Inflammatory macrophage treated with lipopolysaccharide for 4 hours (primary cell): ENCODE measurements around the gene ANKZF1.

Source experiments
- DNase-seq: peaks from one replicate; pipeline ENCODE4 v3.0.0-alpha.2; 2020

Gene ANKZF1

DNA sequence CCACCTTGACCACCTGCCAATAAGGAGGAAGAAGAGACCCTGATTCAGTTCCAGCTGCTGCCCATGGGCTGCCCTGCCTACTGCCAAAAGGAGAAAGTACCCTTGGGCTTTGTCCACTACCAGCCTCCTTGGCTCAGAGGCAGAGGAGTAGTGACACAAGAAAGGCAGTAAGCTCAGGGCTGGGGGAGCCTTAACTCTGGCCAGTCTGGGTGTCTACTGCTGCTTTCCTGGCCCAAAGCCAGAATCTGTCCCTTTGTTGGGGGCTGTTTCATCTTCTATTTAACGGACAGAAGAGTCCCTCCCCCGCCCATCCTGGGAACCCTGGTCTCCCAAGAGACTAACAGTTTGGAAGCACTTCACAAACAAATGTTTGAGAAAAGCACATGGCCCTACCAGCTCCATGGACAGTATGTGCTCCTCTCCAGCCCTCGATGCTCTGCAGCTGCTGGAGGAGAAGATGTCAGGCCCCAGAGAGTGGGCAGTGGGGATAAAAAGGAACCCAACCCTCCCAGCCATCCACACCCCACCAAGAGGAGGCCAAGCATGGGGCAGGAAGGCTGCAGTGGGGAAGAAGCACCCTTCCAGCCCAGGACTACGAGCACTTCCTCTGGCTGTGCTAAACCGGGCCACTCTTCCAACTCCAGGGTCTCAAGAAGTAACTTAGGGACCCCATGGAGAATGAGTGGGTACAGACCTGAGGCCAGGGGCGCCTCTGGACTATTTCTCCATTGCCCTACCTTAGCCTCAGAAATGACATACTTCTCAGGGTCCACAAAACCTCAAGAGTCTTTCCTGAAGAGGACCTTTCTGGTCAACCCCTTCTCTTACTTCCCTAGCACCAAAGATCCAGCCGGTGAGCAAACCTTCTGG lies 1.3 kb upstream of the ANKZF1 start:
- no peak for DNase-seq

DNA sequence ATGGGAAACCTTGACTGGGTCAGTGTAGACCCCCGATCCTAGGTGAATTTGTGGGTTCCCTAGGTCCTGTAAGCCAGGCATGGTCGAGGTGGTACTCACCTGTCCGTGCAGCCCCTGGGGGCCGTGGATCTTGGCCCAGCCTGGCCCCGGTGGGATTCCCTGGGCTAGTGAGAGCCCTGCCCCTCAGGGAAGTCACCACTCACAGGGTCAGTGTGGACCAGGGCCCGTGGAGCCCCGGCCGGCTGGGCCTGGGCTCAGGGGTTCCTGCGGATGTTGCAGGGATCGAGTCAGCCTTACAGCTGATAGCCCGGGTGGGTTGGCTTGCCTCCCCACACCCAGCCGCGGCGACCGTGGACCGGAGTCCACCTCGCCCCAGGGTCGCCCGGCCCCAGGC lies 698 bp upstream of the ANKZF1 start:
- no peak for DNase-seq

GRCh38 chr2:219230059-219230540 lies 494 bp downstream of the ANKZF1 start:
- DNase-seq = peak; percentile 59

- DNase-seq = no peak
Observed at GRCh38 chr2:219234331-219234730, 4.7 kb downstream of the ANKZF1 start.

- DNase-seq = peak; percentile 65
Observed at GRCh38 chr2:219243291-219243761, 13.7 kb downstream of the ANKZF1 start.

GRCh38 chr2:219244789-219245147 lies 15.2 kb downstream of the ANKZF1 start:
- DNase-seq = no peak

DNA sequence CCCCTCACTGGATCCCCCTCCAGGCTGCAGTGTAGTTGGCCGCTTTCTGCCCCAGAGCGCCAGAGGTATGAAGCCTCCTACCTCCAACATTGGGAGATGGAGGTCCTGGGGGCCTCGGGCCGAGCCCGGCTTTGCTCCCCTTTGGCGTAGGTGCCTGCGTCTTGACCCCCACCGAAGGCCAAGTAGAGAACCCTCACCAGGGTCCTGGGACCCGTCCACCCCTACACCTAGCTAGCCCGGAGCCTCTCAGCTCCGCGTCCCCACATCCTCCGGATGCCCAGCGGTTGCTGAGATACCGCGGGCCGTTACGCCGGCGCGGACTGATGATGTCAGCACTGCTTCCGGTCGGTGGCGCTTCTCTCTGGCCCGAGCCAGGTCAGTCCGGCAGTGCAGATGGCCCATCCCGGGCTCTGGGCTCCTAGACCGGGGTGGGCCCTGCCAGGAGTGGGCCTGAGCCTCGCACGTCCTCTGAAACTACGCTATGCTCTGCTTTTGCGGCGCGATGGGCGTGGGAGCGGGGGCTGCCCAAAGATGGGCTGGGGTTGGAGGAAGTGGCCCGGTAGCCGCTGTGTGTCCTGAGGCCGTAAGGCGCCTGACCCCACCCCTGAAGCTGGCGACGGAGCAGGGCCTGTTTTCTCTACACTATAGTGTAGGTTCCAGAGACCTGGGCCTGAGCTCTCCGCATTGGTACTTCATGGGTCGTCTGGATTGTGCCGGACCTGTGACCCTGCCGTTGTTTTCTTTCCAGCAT lies 15.7 kb downstream of the ANKZF1 start, which contains the start of the genes GLB1L and STK16:
TSS of gene GLB1L (minus strand) at position 297 of the 751 bp plus-strand sequence. CDS start 1,871 bp downstream, outside the sequence.
TSS of gene STK16 (plus strand) at position 332 of the 751 bp plus-strand sequence. CDS start 521 bp downstream, outside the sequence.
- peak; percentile 93 for DNase-seq

DNA sequence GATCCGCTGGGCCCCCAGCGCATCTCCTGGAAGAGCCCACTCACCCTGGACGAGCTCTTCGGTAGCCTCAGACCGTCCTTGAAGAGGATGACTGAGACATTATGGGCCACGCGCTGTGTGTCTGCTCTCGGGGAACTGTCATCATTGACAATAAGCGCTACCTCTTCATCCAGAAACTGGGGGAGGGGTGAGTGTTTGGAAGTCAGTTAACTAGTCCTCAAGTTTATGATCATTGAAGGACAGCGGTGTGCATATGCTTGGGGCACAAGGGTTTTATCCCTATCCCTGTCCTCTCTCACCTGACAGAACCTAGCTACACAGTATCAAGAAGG lies 16.3 kb downstream of the ANKZF1 start:
- DNase-seq = no peak

GRCh38 chr2:219246559-219246958 lies 17.0 kb downstream of the ANKZF1 start:
- no peak for DNase-seq

DNA sequence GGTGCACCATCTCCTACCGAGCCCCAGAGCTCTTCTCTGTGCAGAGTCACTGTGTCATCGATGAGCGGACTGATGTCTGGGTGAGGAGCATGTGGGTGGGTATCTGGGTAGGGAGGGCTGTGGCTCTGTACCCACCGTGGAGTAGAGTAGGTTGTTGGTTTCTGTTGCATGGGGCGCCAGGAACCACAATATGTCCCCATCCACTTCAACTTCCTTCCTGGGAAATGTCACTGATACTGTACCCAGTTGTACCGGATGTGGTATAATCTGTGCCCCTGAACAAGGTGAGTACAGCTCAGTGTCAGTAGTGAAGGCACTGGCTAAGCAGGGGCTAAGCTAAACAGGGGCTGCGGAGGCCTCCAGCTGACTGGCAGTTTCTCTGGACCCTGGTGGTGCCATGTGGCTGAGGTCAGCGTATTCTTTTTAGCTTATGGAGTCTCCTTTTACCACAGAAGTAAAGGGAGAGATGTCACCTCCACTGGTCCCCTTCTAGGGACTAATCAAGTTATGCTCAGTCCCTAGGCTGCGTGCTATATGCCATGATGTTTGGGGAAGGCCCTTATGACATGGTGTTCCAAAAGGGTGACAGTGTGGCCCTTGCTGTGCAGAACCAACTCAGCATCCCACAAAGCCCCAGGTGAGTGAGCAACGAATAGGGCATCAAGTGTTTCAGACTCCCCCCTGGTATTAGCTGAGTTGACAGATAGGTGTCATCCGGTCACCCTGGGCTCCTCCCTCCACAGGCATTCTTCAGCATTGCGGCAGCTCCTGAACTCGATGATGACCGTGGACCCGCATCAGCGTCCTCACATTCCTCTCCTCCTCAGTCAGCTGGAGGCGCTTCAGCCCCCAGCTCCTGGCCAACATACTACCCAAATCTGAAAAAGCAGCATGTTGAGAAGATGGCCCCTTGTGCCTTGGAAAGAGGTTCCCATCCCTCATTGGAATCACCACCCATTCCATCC lies 18.4 kb downstream of the ANKZF1 start:
- DNase-seq = no peak

DNA sequence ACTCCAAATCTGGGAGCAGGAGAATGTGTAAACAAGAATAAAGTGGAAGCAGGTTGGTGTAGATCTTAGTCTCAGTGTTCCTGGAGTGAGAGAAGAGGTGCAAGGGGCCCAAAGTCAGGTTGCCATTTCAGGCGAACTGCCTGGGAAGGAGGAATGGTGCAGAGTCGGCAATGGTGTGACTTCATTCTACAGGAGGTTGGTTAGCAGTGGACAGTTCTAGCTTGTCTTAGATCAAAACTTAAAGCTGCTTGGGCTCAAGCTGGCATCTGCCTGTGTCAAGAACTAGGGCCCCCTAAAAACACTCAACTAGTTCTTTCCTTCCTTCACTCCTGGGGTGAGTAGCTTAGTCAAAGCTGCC lies 19.2 kb downstream of the ANKZF1 start:
- DNase-seq = no peak

GRCh38 chr2:219249203-219249980 lies 19.8 kb downstream of the ANKZF1 start:
- DNase-seq = no peak

DNA sequence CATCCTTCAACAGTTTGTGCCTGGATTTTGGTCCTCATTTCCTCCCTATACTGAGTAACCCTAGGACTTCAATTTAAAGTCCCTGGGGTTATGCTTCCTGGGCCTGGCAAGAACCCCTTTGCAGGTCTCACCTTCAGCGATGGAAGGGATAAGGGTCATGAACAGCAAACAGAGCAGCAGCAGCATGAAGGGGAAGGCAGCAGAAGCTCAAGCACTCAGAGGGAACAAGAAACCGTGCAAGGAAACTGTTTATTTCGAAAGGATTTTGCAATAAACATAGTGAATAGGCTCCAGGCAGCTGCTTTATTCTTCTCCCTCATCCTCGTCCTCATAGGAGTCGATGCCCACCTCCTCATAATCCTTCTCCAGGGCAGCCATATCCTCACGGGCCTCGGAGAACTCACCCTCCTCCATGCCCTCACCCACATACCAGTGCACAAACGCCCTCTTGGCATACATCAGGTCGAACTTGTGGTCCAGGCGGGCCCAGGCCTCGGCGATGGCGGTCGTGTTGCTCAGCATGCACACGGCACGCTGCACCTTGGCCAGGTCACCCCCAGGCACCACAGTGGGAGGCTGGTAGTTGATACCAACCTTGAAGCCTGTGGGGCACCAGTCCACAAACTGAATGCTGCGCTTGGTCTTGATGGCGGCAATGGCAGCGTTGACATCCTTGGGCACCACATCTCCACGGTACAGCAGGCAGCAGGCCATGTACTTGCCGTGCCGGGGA lies 20.6 kb downstream of the ANKZF1 start:
- DNase-seq = peak; percentile 50

- no peak for DNase-seq
Observed at GRCh38 chr2:219251656-219252055, 22.1 kb downstream of the ANKZF1 start.

DNA sequence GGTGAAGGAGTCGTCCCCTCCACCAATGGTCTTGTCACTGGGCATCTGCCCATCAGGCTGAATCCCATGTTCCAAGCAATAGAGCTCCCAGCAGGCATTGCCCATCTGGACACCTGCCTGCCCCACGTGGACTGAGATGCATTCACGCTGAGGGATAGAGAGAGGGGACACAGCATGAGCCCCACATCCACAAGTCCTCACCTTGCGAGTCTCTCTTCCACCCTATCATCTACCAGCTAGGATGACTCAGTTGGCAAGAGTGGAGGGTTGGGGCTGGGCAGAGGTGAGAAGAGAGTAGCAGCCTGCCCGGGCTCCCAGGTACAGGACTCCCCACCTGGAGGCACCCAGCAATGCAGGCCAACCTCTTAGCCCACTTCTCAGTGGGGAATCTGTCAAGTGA lies 22.5 kb downstream of the ANKZF1 start:
- DNase-seq = no peak

DNA sequence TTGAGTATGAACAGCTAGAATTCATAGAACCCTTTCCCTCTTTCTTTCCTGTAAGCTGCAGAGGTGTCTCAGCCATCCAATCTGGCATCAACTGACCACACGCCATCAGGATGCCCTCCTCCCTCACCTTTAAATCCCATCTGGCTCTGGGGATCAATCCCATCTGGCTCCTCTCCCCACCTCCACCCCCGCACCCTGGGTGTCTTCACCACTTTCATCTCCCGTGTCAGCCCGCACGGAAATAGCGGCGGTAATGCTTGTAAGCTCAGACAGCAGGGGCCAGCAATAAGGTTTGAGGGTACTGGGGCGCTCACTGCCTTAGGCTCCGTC lies 22.9 kb downstream of the ANKZF1 start:
- no peak for DNase-seq

- peak; percentile 33 for DNase-seq
Observed at GRCh38 chr2:219252900-219253752, 23.5 kb downstream of the ANKZF1 start, which contains the start of gene TUBA4B. Gene TUBA4B (plus strand): TSS chr2:219253243. CDS start chr2:219253408, 165 bp downstream.

DNA sequence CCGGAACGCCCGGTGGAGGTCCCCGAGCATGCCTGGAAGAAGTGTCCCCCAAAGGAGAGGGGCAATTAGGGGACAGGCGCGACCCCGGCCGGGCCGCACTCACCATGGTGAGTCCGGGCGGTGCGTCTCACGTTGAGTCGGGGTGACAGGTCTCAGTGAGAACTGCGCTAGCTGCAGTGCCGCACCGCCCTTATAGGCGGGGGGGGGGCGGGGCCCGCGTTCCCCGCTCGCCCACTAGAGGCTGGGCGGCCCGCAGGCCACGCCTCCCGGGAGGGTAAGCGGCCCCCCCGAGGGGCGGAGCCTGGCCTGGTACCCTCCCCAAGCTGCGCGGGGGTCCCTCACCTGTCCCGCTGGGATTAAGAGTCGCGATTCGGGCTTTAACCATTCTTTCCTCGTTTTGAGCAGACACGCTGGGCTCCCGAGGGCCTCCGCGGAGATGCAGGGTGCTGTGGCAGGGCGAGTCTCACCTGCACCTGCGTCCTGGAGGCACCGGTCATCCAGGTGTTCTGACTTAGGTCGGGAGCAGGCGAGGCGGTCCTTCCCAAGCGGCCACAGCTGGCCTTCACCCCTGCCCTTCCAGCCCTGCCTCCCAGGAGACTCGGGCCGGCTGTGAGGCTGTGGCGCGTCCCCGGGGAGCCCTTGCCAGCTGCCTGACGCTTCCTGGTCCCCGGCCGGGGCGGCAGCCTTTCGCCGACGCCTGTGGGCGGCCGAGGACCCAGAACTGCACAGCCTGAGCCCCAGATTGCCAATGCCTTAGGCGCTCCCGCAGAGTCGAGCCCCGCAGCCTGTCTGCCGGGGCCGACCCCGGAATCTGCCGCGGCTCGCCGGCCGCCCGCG lies 24.4 kb downstream of the ANKZF1 start, which contains the start of gene TUBA4A:
TSS of gene TUBA4A (minus strand) at position 166 of the 837 bp plus-strand sequence. CDS start at position 106, 60 bp downstream.
- peak; percentile 84 for DNase-seq
